GM12892 (cell line): ENCODE measurements around the gene CIDEB.

ENCODE experiments used
- DNase-seq: peaks from one replicate; pipeline ENCODE4 v3.0.0; 2011; ENCODE audit not compliant: insufficient read length
- FAIRE-seq: peaks from 2 replicates; lab custom pipeline; 2011; peaks lifted over from hg19 to GRCh38; lab: Jason Lieb, UNC
- POLR2A ChIP-seq: IDR thresholded peaks from 2 replicates; pipeline ENCODE4 v1.6.1; 2011; ENCODE audit warnings: low read depth, low read length, control low read depth
- POLR2AphosphoS5 ChIP-seq: IDR thresholded peaks from 2 replicates; pipeline ENCODE4 v1.6.1; 2011; ENCODE audit warnings: low read depth, low read length, control low read depth
- TAF1 ChIP-seq: IDR thresholded peaks from 2 replicates; pipeline ENCODE4 v1.6.1; 2011; ENCODE audit warnings: low read depth, mild to moderate bottlenecking, control low read depth, low read length, borderline replicate concordance

CIDEB gene

DNA sequence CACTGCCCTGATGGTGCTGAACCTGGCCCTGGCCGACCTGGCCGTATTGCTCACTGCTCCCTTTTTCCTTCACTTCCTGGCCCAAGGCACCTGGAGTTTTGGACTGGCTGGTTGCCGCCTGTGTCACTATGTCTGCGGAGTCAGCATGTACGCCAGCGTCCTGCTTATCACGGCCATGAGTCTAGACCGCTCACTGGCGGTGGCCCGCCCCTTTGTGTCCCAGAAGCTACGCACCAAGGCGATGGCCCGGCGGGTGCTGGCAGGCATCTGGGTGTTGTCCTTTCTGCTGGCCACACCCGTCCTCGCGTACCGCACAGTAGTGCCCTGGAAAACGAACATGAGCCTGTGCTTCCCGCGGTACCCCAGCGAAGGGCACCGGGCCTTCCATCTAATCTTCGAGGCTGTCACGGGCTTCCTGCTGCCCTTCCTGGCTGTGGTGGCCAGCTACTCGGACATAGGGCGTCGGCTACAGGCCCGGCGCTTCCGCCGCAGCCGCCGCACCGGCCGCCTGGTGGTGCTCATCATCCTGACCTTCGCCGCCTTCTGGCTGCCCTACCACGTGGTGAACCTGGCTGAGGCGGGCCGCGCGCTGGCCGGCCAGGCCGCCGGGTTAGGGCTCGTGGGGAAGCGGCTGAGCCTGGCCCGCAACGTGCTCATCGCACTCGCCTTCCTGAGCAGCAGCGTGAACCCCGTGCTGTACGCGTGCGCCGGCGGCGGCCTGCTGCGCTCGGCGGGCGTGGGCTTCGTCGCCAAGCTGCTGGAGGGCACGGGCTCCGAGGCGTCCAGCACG is 8.2 kb upstream of the CIDEB start:
- FAIRE-seq (no peak), DNase-seq (no peak)
- TF ChIP-seq POLR2A (no peak), POLR2AphosphoS5 (no peak)

DNA sequence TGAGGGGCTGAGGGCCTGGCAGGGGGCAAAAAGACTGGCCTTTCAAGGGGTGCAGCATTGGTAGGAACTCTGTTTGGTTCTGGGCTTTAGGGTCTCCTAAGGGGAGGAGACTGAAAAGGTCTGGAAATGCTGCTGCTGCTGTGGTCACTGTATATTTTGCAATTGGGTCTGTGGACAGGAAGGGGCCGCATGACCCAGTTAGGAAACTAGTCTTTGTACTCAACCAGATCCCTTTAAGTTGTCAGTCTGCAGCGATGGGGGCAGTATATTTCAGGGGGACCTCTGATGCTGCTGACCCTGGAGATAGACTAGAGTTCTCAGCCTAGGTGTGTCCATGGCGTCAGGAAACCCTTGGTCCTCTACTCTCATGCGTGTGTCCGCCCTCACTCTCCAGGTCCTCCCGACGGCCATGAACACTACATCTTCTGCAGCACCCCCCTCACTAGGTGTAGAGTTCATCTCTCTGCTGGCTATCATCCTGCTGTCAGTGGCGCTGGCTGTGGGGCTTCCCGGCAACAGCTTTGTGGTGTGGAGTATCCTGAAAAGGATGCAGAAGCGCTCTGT is 7.5 kb upstream of the CIDEB start:
- FAIRE-seq (no peak), DNase-seq (no peak)
- TF ChIP-seq TAF1 (no peak), POLR2A (no peak), POLR2AphosphoS5 (no peak)

DNA sequence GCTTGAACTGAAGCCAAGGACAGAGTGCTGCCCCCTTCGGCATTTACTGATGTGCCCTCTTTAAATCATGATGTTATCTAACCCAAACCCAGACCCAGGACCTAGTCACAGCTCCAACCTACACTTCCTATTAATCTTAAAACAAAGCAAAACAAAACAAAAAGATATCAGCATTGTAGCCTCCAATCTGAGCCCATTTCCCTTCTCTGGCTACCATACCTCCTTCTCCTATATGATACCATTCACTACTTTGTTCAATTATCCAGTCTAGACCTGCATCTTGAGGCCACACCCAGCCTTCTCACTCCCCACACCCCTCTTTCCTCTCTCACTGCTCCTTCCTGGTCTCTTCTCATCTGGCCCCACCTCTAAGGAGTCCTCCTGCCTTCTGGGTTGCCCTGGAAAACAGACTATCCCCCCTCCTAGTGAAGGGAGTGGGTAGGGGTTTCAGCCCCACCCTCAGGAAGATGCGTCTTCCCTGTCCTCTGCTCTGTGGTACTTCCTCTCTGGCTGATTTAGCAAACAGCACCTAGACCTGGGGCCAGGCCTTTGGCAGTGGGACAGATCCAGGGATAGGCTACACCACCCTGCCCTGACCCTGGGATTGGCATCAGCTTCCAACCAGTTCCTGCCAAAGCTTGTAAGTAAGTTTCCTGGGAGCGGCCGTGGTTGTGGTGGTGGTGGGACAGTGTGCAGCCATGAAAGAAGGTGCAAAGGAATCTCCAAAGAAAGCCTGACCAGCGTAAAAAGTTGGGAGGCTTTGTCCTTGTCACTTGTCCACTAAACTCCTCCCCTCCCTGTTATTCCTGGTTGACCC is 6.8 kb upstream of the CIDEB start:
- FAIRE-seq (no peak), DNase-seq (no peak)
- TF ChIP-seq TAF1 (no peak), POLR2A (no peak), POLR2AphosphoS5 (no peak)

DNA sequence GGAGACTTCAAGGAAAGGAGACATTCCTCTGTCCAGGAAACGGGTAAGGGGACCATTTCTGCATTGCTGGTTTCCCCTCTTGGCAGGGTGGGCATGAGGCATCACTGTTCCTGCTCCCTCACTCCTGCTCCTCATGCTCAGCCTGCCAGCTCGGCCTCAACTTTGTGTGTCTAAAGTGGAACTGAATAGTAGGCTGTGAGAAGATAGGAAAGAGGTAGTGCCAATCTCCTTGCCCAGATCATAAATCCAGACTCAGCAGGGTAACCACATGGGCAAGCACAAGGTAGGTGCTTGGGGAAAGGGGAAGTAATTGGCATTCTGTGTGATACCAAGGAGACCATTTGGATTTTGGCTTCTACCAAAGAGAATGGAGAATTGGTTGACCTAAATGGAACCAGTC is 6.1 kb upstream of the CIDEB start:
- DNase-seq (no peak), FAIRE-seq (no peak)
- no peak for TF ChIP-seq POLR2A
- TF ChIP-seq TAF1: no peak
- no peak for TF ChIP-seq POLR2AphosphoS5

DNA sequence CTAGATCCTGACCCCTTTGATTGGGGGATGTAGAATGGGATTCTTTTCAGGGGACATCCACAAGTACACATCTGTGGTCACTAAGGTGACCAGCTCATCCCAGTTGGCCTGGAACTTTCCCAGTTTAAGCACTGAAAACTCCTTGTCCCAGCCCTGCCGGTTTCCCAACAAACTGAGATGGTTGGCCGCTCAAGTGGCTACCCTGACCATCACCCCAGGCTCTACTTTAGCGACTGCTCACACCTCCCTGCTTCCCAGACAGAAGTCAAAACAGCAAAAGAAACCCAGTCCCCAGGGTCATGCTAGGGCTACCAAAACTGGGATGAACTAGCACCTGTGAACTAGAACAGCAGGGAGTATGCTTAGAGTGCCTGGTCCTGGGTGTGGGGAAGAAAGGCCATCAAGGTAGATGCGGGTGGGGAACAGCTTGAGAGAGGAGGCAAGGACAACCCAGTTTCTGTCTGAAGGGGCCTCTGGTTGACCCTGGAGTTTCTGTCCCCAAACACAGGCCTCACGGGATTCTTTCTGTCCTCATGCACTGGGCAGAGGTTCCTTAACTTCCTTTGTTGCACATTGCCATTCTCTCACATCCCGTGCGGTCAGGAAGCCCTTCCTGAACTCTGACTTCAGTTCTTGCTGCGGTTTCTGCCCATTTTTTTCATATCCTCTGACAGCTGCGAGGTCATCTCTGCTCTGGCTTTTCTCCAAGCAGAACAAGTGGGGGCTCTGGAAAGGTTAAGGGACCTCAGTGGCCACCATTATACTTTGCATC is 5.1 kb upstream of the CIDEB start:
- FAIRE-seq: no peak

DNA sequence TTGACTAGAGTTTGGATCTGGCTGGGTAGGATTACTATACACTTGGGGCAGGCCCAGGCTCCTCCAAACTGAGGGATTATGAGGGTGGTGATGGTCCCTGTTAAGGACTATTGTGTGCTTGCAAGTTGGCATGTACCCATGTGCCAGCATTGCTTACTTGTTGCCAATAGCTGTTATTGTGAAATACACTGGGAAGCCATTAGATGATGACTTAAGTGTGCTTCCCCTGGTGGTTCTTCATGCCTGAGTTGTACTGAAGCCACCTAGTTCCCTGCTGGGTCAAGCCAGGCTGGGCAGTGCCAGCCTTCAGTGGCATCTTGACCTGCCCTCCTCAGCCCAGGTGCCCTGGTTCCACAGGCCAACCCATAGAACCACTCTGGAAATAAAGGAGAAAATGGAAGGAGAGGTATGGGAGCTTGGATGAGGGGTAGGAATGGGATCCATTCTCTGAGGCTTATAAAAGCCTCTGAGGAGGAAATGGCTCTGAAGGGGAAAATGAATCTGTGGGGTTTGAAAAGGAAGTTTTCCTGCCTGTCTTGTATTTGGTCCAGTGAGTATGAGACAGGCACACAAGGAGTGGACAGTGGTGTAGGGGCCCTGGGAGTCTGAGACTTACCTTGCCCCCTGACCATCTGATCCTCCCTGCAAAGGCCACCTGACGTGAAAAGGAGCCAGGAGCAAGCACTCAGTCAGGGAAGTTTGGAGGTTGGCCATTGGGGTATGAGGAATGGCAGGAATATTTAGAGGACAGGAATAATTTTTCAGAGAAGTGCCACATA is 4.2 kb upstream of the CIDEB start:
- FAIRE-seq (no peak), DNase-seq (no peak)
- TF ChIP-seq POLR2AphosphoS5 (no peak), POLR2A (no peak), TAF1 (no peak)

More for the DNA sequence above, 5.1 kb upstream of the CIDEB start:
- DNase-seq: no peak
- TF ChIP-seq POLR2A (no peak), POLR2AphosphoS5 (0 out of 2 replicates have a peak, but pooled peaks have one; percentile 24), TAF1 (no peak)

DNA sequence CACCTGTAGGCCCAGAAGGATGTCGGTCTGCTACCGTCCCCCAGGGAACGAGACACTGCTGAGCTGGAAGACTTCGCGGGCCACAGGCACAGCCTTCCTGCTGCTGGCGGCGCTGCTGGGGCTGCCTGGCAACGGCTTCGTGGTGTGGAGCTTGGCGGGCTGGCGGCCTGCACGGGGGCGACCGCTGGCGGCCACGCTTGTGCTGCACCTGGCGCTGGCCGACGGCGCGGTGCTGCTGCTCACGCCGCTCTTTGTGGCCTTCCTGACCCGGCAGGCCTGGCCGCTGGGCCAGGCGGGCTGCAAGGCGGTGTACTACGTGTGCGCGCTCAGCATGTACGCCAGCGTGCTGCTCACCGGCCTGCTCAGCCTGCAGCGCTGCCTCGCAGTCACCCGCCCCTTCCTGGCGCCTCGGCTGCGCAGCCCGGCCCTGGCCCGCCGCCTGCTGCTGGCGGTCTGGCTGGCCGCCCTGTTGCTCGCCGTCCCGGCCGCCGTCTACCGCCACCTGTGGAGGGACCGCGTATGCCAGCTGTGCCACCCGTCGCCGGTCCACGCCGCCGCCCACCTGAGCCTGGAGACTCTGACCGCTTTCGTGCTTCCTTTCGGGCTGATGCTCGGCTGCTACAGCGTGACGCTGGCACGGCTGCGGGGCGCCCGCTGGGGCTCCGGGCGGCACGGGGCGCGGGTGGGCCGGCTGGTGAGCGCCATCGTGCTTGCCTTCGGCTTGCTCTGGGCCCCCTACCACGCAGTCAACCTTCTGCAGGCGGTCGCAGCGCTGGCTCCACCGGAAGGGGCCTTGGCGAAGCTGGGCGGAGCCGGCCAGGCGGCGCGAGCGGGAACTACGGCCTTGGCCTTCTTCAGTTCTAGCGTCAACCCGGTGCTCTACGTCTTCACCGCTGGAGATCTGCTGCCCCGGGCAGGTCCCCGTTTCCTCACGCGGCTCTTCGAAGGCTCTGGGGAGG is 3.1 kb upstream of the CIDEB start, which contains the start of gene LTB4R:
Gene LTB4R (plus strand): TSS at position 857 of the 959 bp plus-strand sequence. CDS start 4,150 bp downstream, outside the sequence.
- peak; percentile 11 for TF ChIP-seq POLR2A
- TF ChIP-seq TAF1: no peak
- TF ChIP-seq POLR2AphosphoS5: peak; percentile 56; the same call in 1 of the 2 replicates
- DNase-seq (peak; percentile 65), FAIRE-seq (peak; percentile 93)

DNA sequence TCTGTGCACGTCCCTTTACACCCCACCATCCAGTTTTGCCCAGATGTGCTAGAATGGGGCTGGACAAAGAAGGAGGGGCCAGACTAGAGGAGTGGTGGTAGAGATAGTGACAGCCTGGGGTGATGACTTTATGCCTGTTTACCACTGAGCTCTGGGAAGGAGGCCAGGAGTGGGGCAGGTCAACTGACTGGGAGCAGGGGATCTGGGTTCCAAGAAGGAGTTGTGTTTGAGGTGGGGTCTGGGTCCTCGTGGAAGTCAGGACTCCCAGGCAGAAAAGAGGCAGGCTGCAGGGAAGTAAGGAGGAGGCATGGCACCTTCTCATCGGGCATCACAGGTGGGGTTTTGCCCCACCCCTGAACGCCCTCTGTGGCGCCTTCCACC is 2.5 kb upstream of the CIDEB start:
- DNase-seq (no peak), FAIRE-seq (no peak)
- TF ChIP-seq POLR2AphosphoS5 (no peak), POLR2A (no peak), TAF1 (no peak)

DNA sequence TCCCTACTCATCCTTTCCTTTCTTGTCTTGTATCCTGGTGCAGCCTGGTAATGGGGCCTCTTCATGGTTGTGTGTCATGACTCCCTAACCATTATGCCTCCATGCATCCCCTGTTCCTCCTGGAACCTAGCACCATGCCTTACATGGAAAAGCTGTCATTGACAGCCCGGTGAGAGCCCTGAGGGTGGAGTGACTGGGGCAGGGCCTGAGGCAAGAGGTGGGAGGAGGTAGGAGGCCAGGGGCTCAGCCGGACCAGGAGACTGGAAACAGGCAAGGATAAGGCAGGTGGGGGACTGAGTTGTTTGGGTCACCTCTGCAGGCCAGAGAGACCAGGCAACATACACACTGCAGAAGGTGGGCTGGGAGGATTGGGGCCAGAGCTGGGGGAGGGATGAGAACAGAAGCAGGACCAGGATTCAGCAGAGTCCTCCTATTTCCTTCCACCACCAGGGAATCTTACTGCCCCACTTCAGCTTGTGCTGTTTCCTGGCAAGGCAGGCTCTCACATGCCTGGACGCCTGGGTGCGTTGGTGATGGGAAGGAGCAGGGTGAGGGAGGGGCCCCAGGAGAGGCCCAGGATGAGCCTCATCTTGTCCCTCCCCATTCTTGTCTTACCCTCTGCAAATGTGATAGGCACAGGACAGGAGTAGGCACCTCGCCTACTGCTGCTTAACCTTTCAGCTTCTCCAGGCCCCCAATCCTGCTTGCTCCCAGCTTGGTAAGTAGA is 1.9 kb upstream of the CIDEB start, which contains the start of gene LTB4R2:
Gene LTB4R2 (plus strand): TSS at position 603 of the 727 bp plus-strand sequence. CDS start 525 bp downstream, outside the sequence.
- TF ChIP-seq POLR2AphosphoS5 (no peak), TAF1 (no peak), POLR2A (no peak; the same call in 1 of the 2 replicates)
- FAIRE-seq: no peak
- DNase-seq: no peak
